Measurements from ENCODE around the gene MPHOSPH6. TPM values are rescaled to one million over a fixed set of nuclear protein-coding genes. Genes with fewer than 3 reads are reported as not detected.

MPHOSPH6 gene
- total RNA-seq, 1 donor from 2014 or later: 37.1 TPM

GRCh38 chr16:82199209-82199608, 29.2 kb upstream of the MPHOSPH6 start:
- DNase-seq (ENCODE audit: low read depth): no peak
- TF ChIP-seq CTCF (IDR thresholded peaks at IDR 0.05; ENCODE audit: insufficient read depth, low read length, poor library complexity, severe bottlenecking): no peak

GRCh38 chr16:82197540-82198240, 27.7 kb upstream of the MPHOSPH6 start:
- Histone ChIP-seq H3K4me3 (ENCODE audit: low read depth, low read length) (no peak overlapping the region), H3K36me3 (ENCODE audit: control insufficient read depth, insufficient read depth, low read length) (no peaks in the 10 kb centered on the region), H3K27me3 (ENCODE audit: control insufficient read depth, insufficient read depth, low read length) (no peaks in the 10 kb centered on the region)
- no peak for TF ChIP-seq CTCF (IDR thresholded peaks at IDR 0.05; ENCODE audit: insufficient read depth, low read length, poor library complexity, severe bottlenecking)
- DNase-seq (ENCODE audit: low read depth): no peak

More at GRCh38 chr16:82199209-82199608, 29.2 kb upstream of the MPHOSPH6 start:
- H3K27me3 ChIP-seq (ENCODE audit: control insufficient read depth, insufficient read depth, low read length): no peaks in the 10 kb centered on the region
- no peak overlapping the region for H3K4me3 ChIP-seq (ENCODE audit: low read depth, low read length)
- H3K36me3 ChIP-seq (ENCODE audit: control insufficient read depth, insufficient read depth, low read length): no peaks in the 10 kb centered on the region

- H3K4me3 ChIP-seq (ENCODE audit: low read depth, low read length): no peak overlapping the region
- H3K36me3 ChIP-seq (ENCODE audit: control insufficient read depth, insufficient read depth, low read length): no peaks in the 10 kb centered on the region
- H3K27me3 ChIP-seq (ENCODE audit: control insufficient read depth, insufficient read depth, low read length): no peaks in the 10 kb centered on the region
- no peak for TF ChIP-seq CTCF (IDR thresholded peaks at IDR 0.05; ENCODE audit: insufficient read depth, low read length, poor library complexity, severe bottlenecking)
- no peak for DNase-seq (ENCODE audit: low read depth)
Measured at GRCh38 chr16:82195917-82196494, 26.0 kb upstream of the MPHOSPH6 start.

- no peaks in the 10 kb centered on the region for H3K27me3 ChIP-seq (ENCODE audit: control insufficient read depth, insufficient read depth, low read length)
- no peak overlapping the region for H3K4me3 ChIP-seq (ENCODE audit: low read depth, low read length)
- DNase-seq (ENCODE audit: low read depth): no peak
- no peaks in the 10 kb centered on the region for H3K36me3 ChIP-seq (ENCODE audit: control insufficient read depth, insufficient read depth, low read length)
- no peak for TF ChIP-seq CTCF (IDR thresholded peaks at IDR 0.05; ENCODE audit: insufficient read depth, low read length, poor library complexity, severe bottlenecking)
Measured at GRCh38 chr16:82194086-82194485, 24.1 kb upstream of the MPHOSPH6 start.

GRCh38 chr16:82192665-82193064, 22.6 kb upstream of the MPHOSPH6 start:
- H3K27me3 ChIP-seq (ENCODE audit: control insufficient read depth, insufficient read depth, low read length): no peaks in the 10 kb centered on the region
- TF ChIP-seq CTCF (IDR thresholded peaks at IDR 0.05; ENCODE audit: insufficient read depth, low read length, poor library complexity, severe bottlenecking): no peak
- no peak overlapping the region for H3K4me3 ChIP-seq (ENCODE audit: low read depth, low read length)
- no peak for DNase-seq (ENCODE audit: low read depth)
- H3K36me3 ChIP-seq (ENCODE audit: control insufficient read depth, insufficient read depth, low read length): no peaks in the 10 kb centered on the region

Data from kidney epithelial cell (primary cell).